Transverse colon (tissue), 4 donors: ENCODE results near the gene AIFM1. TPM values are rescaled to one million over a fixed set of nuclear protein-coding genes. Genes with fewer than 3 reads are reported as not detected.
A peak's percentile ranks its signal among the peaks of the same experiment; 100 is the strongest.

Source experiments
- DNase-seq: peaks from one replicate; pipeline ENCODE4 v3.0.0-alpha.2; 2019
- H3K27ac ChIP-seq, 4 donors: fragments of 200-600 bp; sonication (generic); 2 replicates each; pipeline ENCODE4 v1.5.1; 2016 to 2018; ENCODE audit warnings: inconsistent platforms in 4 of 4
- H3K27me3 ChIP-seq: fragments of 200-600 bp; sonication (generic); 2 replicates; pipeline ENCODE4 v1.5.1; 2017; ENCODE audit warnings: inconsistent platforms
- H3K36me3 ChIP-seq, 4 donors: fragments of 200-600 bp; sonication (generic); 2 replicates each; pipeline ENCODE4 v1.5.1; 2017 to 2019; ENCODE audit warnings: inconsistent platforms in 4 of 4
- H3K4me1 ChIP-seq, 4 donors: fragments of 200-600 bp; sonication (generic); 2 replicates each; pipeline ENCODE4 v1.5.1; 2017 to 2020; ENCODE audit warnings: inconsistent platforms in 4 of 4
- H3K4me3 ChIP-seq, 4 donors: fragments of 200-600 bp; sonication (generic); 1 replicate in 1 of 4; 2 replicates in 3 of 4; pipeline versions ENCODE4 v1.5.1 to v1.6.1; 2017 to 2019; ENCODE audit warnings: inconsistent platforms in 4 of 4
- H3K9me3 ChIP-seq, 2 donors: fragments of 200-600 bp; sonication (generic); 2 replicates each; pipeline ENCODE4 v1.5.1; 2017 to 2019; ENCODE audit warnings: inconsistent platforms in 2 of 2
- EP300 ChIP-seq: sonication (generic); formaldehyde crosslinking; IDR thresholded peaks from one replicate; pipeline ENCODE4 v1.6.1; 2017; ENCODE audit warnings: antibody characterized with exemption, low read depth
- POLR2A ChIP-seq: fragments of 450-650 bp; IDR thresholded peaks from one replicate; pipeline ENCODE4 v1.6.1; 2016; ENCODE audit warnings: antibody characterized with exemption, mild to moderate bottlenecking, moderate library complexity
- POLR2AphosphoS5 ChIP-seq, 3 donors: sonication (generic); formaldehyde crosslinking; IDR thresholded peaks; one replicate each; pipeline ENCODE4 v1.6.1; 2016; ENCODE audit warnings: antibody characterized with exemption in 3 of 3
- whole genome bisulfite sequencing, 2 donors: methylation state at CpG; one replicate each; pipeline ENCODE4 v1.1.5; 2018; ENCODE audit warnings: low coverage in 1 of 2; 5-methylcytosine and 5-hydroxymethylcytosine counted together
- in situ Hi-C, 4 donors: fragments of 200-750 bp; cut with MboI; loops; one replicate each; pipeline versions ENCODE4 v1.15.0 to v1.15.1; 2017; ENCODE audit warnings: low sequenced_read_pairs in 3 of 4, low pct_ligation_motif_present in 1 of 4, low pct_unique_long_range_greater_than_20kb in 1 of 4
- intact Hi-C: fragments of 100-400 bp; cut with DNase I; formaldehyde crosslinking; loops from one replicate; pipeline ENCODE4 v1.15.1; 2023; ENCODE audit warnings: low total_unique reads
- total RNA-seq, 4 donors: library from RNA; depleted of rRNA; stranded (reverse); fragments of >200 nt; gene quantifications; one replicate each; pipeline ENCODE4 v1.1.0, GENCODE V29; 2016
- TF ChIP-seq, protein P1 (sequence below), 5 experiments: fragments of 200-600 bp in 3 of 5; fragments of 450-650 bp in 2 of 5; sonication (generic) in 3 of 5; IDR thresholded peaks; 1 replicate in 2 of 5; 2 replicates in 3 of 5; pipeline ENCODE4 v1.5.1; 2016 to 2017; ENCODE audit warnings: antibody characterized with exemption in 5 of 5, inconsistent platforms in 3 of 5, mild to moderate bottlenecking in 2 of 5, moderate library complexity in 1 of 5

Gene AIFM1
- total RNA-seq, 4 donors from 2014 or later: 5.6 to 39.5 (median 28.1) TPM

DNA sequence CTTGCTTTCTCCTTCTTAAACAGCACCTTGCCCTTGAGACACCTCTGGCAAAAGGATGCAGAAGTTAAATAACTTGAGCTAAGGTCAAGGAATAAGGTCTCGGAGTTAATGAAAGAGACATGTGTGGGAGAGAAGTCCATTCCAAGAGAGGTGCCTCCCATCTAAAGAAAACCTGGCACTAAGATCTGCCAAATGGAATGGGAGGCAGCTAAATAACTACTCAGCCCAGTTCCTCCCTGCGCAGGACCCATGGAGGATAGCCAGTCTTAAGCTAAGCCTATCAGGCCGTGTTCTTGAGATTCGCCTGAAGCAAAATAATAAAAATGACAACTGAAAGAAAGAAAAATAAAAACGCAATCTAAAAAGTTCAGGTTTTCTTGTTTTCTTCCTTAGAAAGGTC lies 34.7 kb downstream of the AIFM1 start:
- H3K27me3 ChIP-seq: no peaks in the 10 kb centered on the region
- no peaks in the 10 kb centered on the region for H3K4me1 ChIP-seq
- no peaks in the 10 kb centered on the region for H3K9me3 ChIP-seq
- no peak for DNase-seq
- no peak overlapping the region for H3K27ac ChIP-seq
- H3K36me3 ChIP-seq: no peaks in the 10 kb centered on the region
- in situ Hi-C loops: no loop called here
- TF ChIP-seq POLR2A: no peak
- TF ChIP-seq EP300: no peak
- no peak for TF ChIP-seq POLR2AphosphoS5 (IDR thresholded peaks at IDR 0.05)
- TF ChIP-seq, protein P1, sequence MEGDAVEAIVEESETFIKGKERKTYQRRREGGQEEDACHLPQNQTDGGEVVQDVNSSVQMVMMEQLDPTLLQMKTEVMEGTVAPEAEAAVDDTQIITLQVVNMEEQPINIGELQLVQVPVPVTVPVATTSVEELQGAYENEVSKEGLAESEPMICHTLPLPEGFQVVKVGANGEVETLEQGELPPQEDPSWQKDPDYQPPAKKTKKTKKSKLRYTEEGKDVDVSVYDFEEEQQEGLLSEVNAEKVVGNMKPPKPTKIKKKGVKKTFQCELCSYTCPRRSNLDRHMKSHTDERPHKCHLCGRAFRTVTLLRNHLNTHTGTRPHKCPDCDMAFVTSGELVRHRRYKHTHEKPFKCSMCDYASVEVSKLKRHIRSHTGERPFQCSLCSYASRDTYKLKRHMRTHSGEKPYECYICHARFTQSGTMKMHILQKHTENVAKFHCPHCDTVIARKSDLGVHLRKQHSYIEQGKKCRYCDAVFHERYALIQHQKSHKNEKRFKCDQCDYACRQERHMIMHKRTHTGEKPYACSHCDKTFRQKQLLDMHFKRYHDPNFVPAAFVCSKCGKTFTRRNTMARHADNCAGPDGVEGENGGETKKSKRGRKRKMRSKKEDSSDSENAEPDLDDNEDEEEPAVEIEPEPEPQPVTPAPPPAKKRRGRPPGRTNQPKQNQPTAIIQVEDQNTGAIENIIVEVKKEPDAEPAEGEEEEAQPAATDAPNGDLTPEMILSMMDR (IDR thresholded peaks at IDR 0.05): no peak
- intact Hi-C loops: no loop called here
- WGBS, 2 donors: 91% methylated on average over 5 of the region's 5 CpGs; no CpG with 5 or more reads in 1 of the 2 donors
- H3K4me3 ChIP-seq: no peak overlapping the region

DNA sequence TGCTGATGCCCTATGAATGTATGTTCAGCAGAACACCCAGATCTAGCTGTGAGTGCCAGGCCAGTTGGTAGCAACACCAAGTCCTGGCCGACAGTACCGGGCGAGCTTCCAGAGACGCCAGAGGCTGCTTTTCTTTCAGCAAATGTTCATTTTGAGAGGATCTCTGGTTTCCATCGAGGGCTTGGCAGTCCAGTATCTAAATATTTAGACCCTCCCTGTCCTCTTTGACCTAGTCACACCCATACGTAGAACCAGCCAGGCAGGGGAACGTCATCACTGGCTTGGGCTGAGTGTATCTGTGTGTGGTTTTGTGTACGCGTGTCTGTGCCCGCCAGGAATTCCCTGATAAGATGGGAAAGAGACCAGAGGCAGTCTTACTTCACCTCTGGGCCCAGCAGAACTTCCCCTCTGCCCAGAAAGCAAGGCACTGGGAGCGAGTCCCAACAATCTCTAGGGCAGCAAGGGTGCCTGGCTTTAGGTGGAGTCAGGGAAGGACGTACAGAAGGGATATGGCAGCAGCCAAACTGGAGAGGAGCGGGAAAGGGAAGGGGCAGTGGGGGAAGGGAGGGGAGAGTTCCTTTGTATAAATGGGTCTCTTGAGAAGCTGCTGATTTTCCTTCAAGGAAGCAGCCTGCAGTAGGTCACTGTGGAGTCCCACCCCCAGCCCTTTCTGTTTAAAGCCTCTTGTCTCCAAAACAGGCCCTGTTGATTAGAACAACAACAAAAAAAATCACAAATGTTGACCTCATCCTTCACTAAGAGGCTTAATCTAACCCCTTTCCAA lies 40.4 kb downstream of the AIFM1 start:
- WGBS, 2 donors: 66% methylated on average over 13 of the region's 13 CpGs; no CpG with 5 or more reads in 1 of the 2 donors
- no peaks in the 10 kb centered on the region for H3K27me3 ChIP-seq
- TF ChIP-seq POLR2A (no peak), EP300 (no peak), POLR2AphosphoS5 (IDR thresholded peaks at IDR 0.05) (peak in 1 of 3 donors; percentile 19)
- TF ChIP-seq, protein P1 (IDR thresholded peaks at IDR 0.05): no peak
- no peaks in the 10 kb centered on the region for H3K9me3 ChIP-seq
- H3K4me3 ChIP-seq: no peak overlapping the region
- no peaks in the 10 kb centered on the region for H3K36me3 ChIP-seq
- in situ Hi-C loops (no loop called here), intact Hi-C loops (no loop called here)
- DNase-seq: peak; percentile 22
- H3K27ac ChIP-seq: peak overlapping the region; percentile 29 to 70 (median 50)
- H3K4me1 ChIP-seq: peaks cover 0 to 8% (median 4%) of the 10 kb centered on the region in 4 donors

DNA sequence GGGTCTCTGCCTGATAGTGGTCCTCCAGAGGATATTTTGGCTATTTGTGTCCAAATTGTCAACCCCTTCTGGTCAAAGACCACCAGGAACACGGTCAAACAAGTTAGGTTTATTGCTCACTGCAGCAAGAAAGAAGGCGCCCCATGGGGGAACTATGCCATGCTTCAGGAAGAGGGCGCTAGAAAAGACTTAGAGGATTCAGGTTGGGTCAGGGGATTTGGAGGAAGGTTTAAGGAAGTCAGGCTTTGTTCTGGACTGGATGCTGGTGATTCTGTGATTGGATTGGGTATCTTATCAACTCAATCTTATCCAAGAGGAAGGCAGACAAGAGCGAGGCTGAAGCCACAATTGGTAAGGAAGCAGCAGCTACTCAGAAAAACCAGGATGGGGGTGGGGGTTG lies 41.1 kb downstream of the AIFM1 start:
- H3K9me3 ChIP-seq: no peaks in the 10 kb centered on the region
- H3K27ac ChIP-seq: peak overlapping the region; percentile 29 to 70 (median 50)
- intact Hi-C loops: no loop called here
- no peak for DNase-seq
- no peaks in the 10 kb centered on the region for H3K27me3 ChIP-seq
- no peak overlapping the region for H3K4me3 ChIP-seq
- WGBS, 2 donors: 78% methylated on average over 4 of the region's 4 CpGs; no CpG with 5 or more reads in 1 of the 2 donors
- in situ Hi-C loops: no loop called here
- TF ChIP-seq, protein P1 (IDR thresholded peaks at IDR 0.05): no peak
- TF ChIP-seq POLR2AphosphoS5 (IDR thresholded peaks at IDR 0.05) (no peak), EP300 (no peak), POLR2A (no peak)
- H3K36me3 ChIP-seq: no peaks in the 10 kb centered on the region
- H3K4me1 ChIP-seq: peaks cover 0 to 10% (median 6%) of the 10 kb centered on the region in 4 donors

DNA sequence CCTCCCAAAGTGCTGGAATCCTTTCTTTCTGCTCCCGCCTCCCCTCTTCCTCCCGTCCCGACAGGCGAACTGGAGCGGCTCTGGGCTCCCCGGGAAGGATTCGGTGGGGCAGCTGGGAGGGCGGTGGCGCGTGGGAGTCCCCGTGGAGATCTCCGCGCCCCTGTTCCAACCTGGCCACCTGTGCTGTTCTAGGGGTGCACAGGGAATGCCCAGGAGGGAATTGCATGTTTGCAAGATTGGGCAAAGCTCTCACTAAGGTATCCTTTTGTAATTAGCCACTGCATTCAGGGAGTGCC lies 44.2 kb downstream of the AIFM1 start:
- 75% methylated on average over 13 of the region's 13 CpGs; no CpG with 5 or more reads in 1 of the 2 donors for WGBS, 2 donors
- TF ChIP-seq, protein P1 (IDR thresholded peaks at IDR 0.05): no peak
- peaks cover 0 to 10% (median 6%) of the 10 kb centered on the region in 4 donors for H3K4me1 ChIP-seq
- intact Hi-C loops (no loop called here), in situ Hi-C loops (no loop called here)
- H3K4me3 ChIP-seq: peak overlapping the region in 2 of 4 donors; percentile 33 to 49
- no peaks in the 10 kb centered on the region for H3K36me3 ChIP-seq
- no peaks in the 10 kb centered on the region for H3K9me3 ChIP-seq
- DNase-seq: no peak
- peak overlapping the region in 3 of 4 donors; percentile 76 to 85 (median 83) for H3K27ac ChIP-seq
- H3K27me3 ChIP-seq: no peaks in the 10 kb centered on the region
